ENCODE results near the gene GRIK3. TPM values are rescaled to one million over a fixed set of nuclear protein-coding genes. Genes with fewer than 3 reads are reported as not detected.

The GRIK3 gene
- polyA plus RNA-seq, 1 experiment, result not detected

- ChIA-PET POLR2A (no interaction called here), CTCF (no interaction called here)
- TF ChIP-seq, protein P1, sequence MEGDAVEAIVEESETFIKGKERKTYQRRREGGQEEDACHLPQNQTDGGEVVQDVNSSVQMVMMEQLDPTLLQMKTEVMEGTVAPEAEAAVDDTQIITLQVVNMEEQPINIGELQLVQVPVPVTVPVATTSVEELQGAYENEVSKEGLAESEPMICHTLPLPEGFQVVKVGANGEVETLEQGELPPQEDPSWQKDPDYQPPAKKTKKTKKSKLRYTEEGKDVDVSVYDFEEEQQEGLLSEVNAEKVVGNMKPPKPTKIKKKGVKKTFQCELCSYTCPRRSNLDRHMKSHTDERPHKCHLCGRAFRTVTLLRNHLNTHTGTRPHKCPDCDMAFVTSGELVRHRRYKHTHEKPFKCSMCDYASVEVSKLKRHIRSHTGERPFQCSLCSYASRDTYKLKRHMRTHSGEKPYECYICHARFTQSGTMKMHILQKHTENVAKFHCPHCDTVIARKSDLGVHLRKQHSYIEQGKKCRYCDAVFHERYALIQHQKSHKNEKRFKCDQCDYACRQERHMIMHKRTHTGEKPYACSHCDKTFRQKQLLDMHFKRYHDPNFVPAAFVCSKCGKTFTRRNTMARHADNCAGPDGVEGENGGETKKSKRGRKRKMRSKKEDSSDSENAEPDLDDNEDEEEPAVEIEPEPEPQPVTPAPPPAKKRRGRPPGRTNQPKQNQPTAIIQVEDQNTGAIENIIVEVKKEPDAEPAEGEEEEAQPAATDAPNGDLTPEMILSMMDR (IDR thresholded peaks at IDR 0.05; ENCODE audit: low read depth, low read length), result no peak
- H3K4me3 ChIP-seq (ENCODE audit: low read depth, low read length), result no peak overlapping the region
- no peaks in the 10 kb centered on the region for H3K9me3 ChIP-seq (ENCODE audit: control insufficient read depth, insufficient read depth, low read length)
- DNase-seq (ENCODE audit: low read depth, low spot score), result no peak
- no peaks in the 10 kb centered on the region for H3K27me3 ChIP-seq (ENCODE audit: control insufficient read depth, insufficient read depth, low read length)
- no peak overlapping the region for H3K27ac ChIP-seq (ENCODE audit: low read depth, low read length)
Observed at GRCh38 chr1:36835017-36835695, 199.2 kb downstream of the GRIK3 start.

DNA sequence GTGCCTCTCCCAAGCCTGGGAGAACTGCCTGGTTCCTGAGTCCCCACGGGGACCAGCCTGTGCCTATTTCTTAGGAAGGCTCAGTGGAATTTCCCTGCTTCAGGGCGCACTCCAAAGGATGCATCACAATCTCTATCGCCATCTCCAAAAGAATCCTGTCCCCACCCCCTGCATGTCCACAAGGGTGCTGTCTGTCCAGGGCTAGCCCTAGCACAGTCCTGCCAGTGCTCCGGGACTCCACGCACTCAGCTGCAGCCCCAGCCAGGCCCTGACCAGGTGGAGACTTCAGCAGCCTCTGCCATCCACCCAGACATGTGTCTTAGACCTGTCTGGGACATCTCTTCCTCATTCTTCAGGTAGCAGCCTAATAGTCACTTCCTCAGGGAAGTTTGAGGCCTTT lies 199.7 kb downstream of the GRIK3 start:
- no peaks in the 10 kb centered on the region for H3K9me3 ChIP-seq (ENCODE audit: control insufficient read depth, insufficient read depth, low read length)
- TF ChIP-seq, protein P1 (IDR thresholded peaks at IDR 0.05; ENCODE audit: low read depth, low read length), result no peak
- no peak overlapping the region for H3K27ac ChIP-seq (ENCODE audit: low read depth, low read length)
- ChIA-PET POLR2A (no interaction called here), CTCF (no interaction called here)
- H3K27me3 ChIP-seq (ENCODE audit: control insufficient read depth, insufficient read depth, low read length), result no peaks in the 10 kb centered on the region
- no peak for DNase-seq (ENCODE audit: low read depth, low spot score)
- no peak overlapping the region for H3K4me3 ChIP-seq (ENCODE audit: low read depth, low read length)

- ChIA-PET POLR2A (no interaction called here), CTCF (no interaction called here)
Observed at GRCh38 chr1:36831186-36831810, 203.0 kb downstream of the GRIK3 start.

DNA sequence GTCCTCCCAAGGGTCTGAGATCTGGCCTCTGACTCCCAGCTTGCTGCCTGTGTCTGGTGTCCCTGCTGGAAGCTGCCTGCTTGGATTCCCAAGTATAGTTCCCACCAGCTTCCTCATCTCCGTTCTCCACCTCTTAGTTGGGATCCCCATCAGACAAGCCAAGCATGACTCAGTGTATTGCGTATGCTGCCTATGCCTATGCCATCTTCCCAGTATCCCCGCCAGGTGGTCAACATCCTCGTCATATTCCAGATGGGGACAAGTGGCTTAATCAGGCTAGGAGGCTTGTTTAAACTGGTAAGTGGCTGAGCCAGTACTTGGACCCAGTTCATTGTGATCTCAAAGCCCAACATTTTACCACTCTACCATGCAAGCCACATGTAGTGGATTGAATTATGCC lies 204.4 kb downstream of the GRIK3 start:
- ChIA-PET CTCF (no interaction called here), POLR2A (no interaction called here)
- no peaks in the 10 kb centered on the region for H3K27me3 ChIP-seq (ENCODE audit: control insufficient read depth, insufficient read depth, low read length)
- TF ChIP-seq, protein P1 (IDR thresholded peaks at IDR 0.05; ENCODE audit: low read depth, low read length), result no peak
- DNase-seq (ENCODE audit: low read depth, low spot score), result no peak
- no peak overlapping the region for H3K27ac ChIP-seq (ENCODE audit: low read depth, low read length)
- H3K9me3 ChIP-seq (ENCODE audit: control insufficient read depth, insufficient read depth, low read length), result no peaks in the 10 kb centered on the region
- no peak overlapping the region for H3K4me3 ChIP-seq (ENCODE audit: low read depth, low read length)

More at GRCh38 chr1:36831186-36831810, 203.0 kb downstream of the GRIK3 start:
- Histone ChIP-seq H3K4me3 (ENCODE audit: low read depth, low read length) (no peak overlapping the region), H3K27me3 (ENCODE audit: control insufficient read depth, insufficient read depth, low read length) (no peaks in the 10 kb centered on the region), H3K9me3 (ENCODE audit: control insufficient read depth, insufficient read depth, low read length) (no peaks in the 10 kb centered on the region), H3K27ac (ENCODE audit: low read depth, low read length) (no peak overlapping the region)
- DNase-seq (ENCODE audit: low read depth, low spot score), result no peak
- TF ChIP-seq, protein P1 (IDR thresholded peaks at IDR 0.05; ENCODE audit: low read depth, low read length), result no peak

DNA sequence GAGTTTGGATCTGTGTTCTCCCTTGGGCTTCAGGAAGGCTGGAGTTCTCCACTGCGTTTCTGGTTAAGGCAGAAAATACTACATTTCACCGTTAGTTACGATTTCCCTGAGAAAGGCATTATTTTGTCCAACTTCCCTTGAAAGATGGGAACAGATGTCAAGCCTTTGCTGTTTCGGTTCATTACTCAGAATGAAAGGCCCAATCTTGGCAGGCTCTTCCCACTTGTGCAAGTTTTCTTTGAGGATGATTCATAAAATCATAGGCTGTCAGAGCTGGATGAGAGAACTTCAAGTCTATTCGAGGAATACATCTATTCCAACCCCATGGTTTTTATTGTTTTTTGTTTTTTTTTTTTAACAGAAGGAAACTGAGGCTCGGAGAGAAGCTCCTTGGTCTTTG lies 205.2 kb downstream of the GRIK3 start:
- DNase-seq (ENCODE audit: low read depth, low spot score), result no peak
- no peaks in the 10 kb centered on the region for H3K27me3 ChIP-seq (ENCODE audit: control insufficient read depth, insufficient read depth, low read length)
- TF ChIP-seq, protein P1 (IDR thresholded peaks at IDR 0.05; ENCODE audit: low read depth, low read length), result no peak
- ChIA-PET POLR2A (no interaction called here), CTCF (interaction anchor here (0.7 kb wide), 1 partner anchor 313 kb away, joined by 3 read pairs; no protein-coding TSS in a partner anchor)
- H3K9me3 ChIP-seq (ENCODE audit: control insufficient read depth, insufficient read depth, low read length), result no peaks in the 10 kb centered on the region
- no peak overlapping the region for H3K27ac ChIP-seq (ENCODE audit: low read depth, low read length)
- H3K4me3 ChIP-seq (ENCODE audit: low read depth, low read length), result no peak overlapping the region

Measured in AG04450 (cell line).